Suprapubic skin (tissue), 4 donors: Measurements from ENCODE around the gene VWA5B2. TPM values are rescaled to one million over a fixed set of nuclear protein-coding genes. Genes with fewer than 3 reads are reported as not detected.

Source experiments
- DNase-seq, 2 donors: peaks; one replicate each; pipeline ENCODE4 v3.0.0-alpha.2; 2019; ENCODE audit warnings: low spot score in 2 of 2
- H3K27ac ChIP-seq: fragments of 200-600 bp; sonication (generic); one replicate; pipeline ENCODE4 v1.5.1; 2019
- H3K27me3 ChIP-seq: fragments of 200-600 bp; sonication (generic); one replicate; pipeline ENCODE4 v1.5.1; 2019
- H3K36me3 ChIP-seq: fragments of 200-600 bp; sonication (generic); one replicate; pipeline ENCODE4 v1.5.1; 2019
- H3K4me1 ChIP-seq: fragments of 200-600 bp; sonication (generic); one replicate; pipeline ENCODE4 v1.5.1; 2019
- H3K4me3 ChIP-seq: fragments of 200-600 bp; sonication (generic); one replicate; pipeline ENCODE4 v1.5.1; 2019; ENCODE audit warnings: mild to moderate bottlenecking
- H3K9me3 ChIP-seq: fragments of 200-600 bp; sonication (generic); one replicate; pipeline ENCODE4 v1.5.1; 2019
- CTCF ChIP-seq, 2 donors: fragments of 200-600 bp in 1 of 2; fragments of 450-650 bp in 1 of 2; sonication (generic) in 1 of 2; IDR thresholded peaks; one replicate each; pipeline ENCODE4 v1.5.1; 2016 to 2019; ENCODE audit warnings: antibody characterized with exemption in 2 of 2, mild to moderate bottlenecking in 1 of 2, moderate library complexity in 1 of 2
- EP300 ChIP-seq: sonication (generic); formaldehyde crosslinking; IDR thresholded peaks from one replicate; pipeline ENCODE4 v1.6.1; 2017; ENCODE audit warnings: antibody characterized with exemption
- POLR2A ChIP-seq, 2 donors: fragments of 450-650 bp; IDR thresholded peaks; one replicate each; pipeline ENCODE4 v1.6.1; 2017; ENCODE audit warnings: antibody characterized with exemption in 2 of 2, mild to moderate bottlenecking in 2 of 2, moderate library complexity in 2 of 2
- POLR2AphosphoS5 ChIP-seq, 3 donors: sonication (generic); formaldehyde crosslinking; IDR thresholded peaks; one replicate each; pipeline ENCODE4 v1.6.1; 2017; ENCODE audit warnings: antibody characterized with exemption in 3 of 3
- WGBS: methylation state at CpG from one replicate; pipeline ENCODE4 v1.1.5; 2018; 5-methylcytosine and 5-hydroxymethylcytosine counted together
- total RNA-seq, 4 donors: library from RNA; depleted of rRNA; stranded (reverse); fragments of >200 nt; gene quantifications; one replicate each; pipeline ENCODE4 v1.1.0, GENCODE V29; 2016

The VWA5B2 gene
- total RNA-seq, 4 donors from 2014 or later = 0.24 TPM; not detected in 3

- no peaks in the 10 kb centered on the region for H3K27me3 ChIP-seq
- TF ChIP-seq CTCF (IDR thresholded peaks at IDR 0.05) (peak; percentile 71 to 91), EP300 (no peak)
- peak overlapping the region; percentile 87 for H3K27ac ChIP-seq
- peaks cover 21% of the 10 kb centered on the region for H3K4me1 ChIP-seq
- WGBS = 13% methylated on average over 19 of the region's 20 CpGs
- peak; percentile 91 for DNase-seq
- peaks cover 4% of the 10 kb centered on the region for H3K36me3 ChIP-seq
- peak overlapping the region; percentile 74 for H3K4me3 ChIP-seq
- no peaks in the 10 kb centered on the region for H3K9me3 ChIP-seq
Observed at GRCh38 chr3:184250167-184250828, 20.9 kb downstream of the VWA5B2 start.

- Histone ChIP-seq H3K4me3 (no peak overlapping the region), H3K9me3 (no peaks in the 10 kb centered on the region), H3K27ac (no peak overlapping the region), H3K36me3 (peaks cover 4% of the 10 kb centered on the region), H3K27me3 (peaks cover 24% of the 10 kb centered on the region), H3K4me1 (peaks cover 12% of the 10 kb centered on the region)
- WGBS = 76% methylated on average over 3 of the region's 3 CpGs
- DNase-seq = no peak
- no peak for TF ChIP-seq POLR2A (IDR thresholded peaks at IDR 0.05)
- TF ChIP-seq CTCF (IDR thresholded peaks at IDR 0.05) = no peak
- TF ChIP-seq POLR2AphosphoS5 (IDR thresholded peaks at IDR 0.05) = no peak
- no peak for TF ChIP-seq EP300
Observed at GRCh38 chr3:184255291-184256039, 26.1 kb downstream of the VWA5B2 start.

GRCh38 chr3:184257083-184257915 lies 27.9 kb downstream of the VWA5B2 start:
- 89% methylated on average over 23 of the region's 23 CpGs for WGBS
- peaks cover 4% of the 10 kb centered on the region for H3K36me3 ChIP-seq
- peaks cover 27% of the 10 kb centered on the region for H3K4me1 ChIP-seq
- H3K4me3 ChIP-seq = no peak overlapping the region
- H3K27ac ChIP-seq = no peak overlapping the region
- peaks cover 42% of the 10 kb centered on the region for H3K27me3 ChIP-seq
- DNase-seq = no peak
- TF ChIP-seq CTCF (IDR thresholded peaks at IDR 0.05) (no peak), EP300 (no peak), POLR2AphosphoS5 (IDR thresholded peaks at IDR 0.05) (no peak), POLR2A (IDR thresholded peaks at IDR 0.05) (no peak)
- H3K9me3 ChIP-seq = no peaks in the 10 kb centered on the region

- WGBS = 88% methylated on average over 5 of the region's 5 CpGs
- TF ChIP-seq POLR2A (IDR thresholded peaks at IDR 0.05) (no peak), CTCF (IDR thresholded peaks at IDR 0.05) (no peak), POLR2AphosphoS5 (IDR thresholded peaks at IDR 0.05) (no peak), EP300 (no peak)
- H3K4me3 ChIP-seq = no peak overlapping the region
- peaks cover 57% of the 10 kb centered on the region for H3K27me3 ChIP-seq
- no peak overlapping the region for H3K27ac ChIP-seq
- no peak for DNase-seq
- no peaks in the 10 kb centered on the region for H3K9me3 ChIP-seq
- peaks cover 33% of the 10 kb centered on the region for H3K4me1 ChIP-seq
- peaks cover 4% of the 10 kb centered on the region for H3K36me3 ChIP-seq
Observed at GRCh38 chr3:184258926-184259325, 29.5 kb downstream of the VWA5B2 start.
